HG03064 (cell line): Measurements from ENCODE around the gene SLC1A7.

Experiments
- ATAC-seq: cut with Tn5 transposase; IDR thresholded peaks from one replicate; pipeline ENCODE4 v1.9.1; 2021; ENCODE audit warnings: low read depth; ENCODE audit not compliant: unreplicated experiment

Gene SLC1A7

GRCh38 chr1:53162621-53163020 is 20.2 kb upstream of the SLC1A7 start:
- ATAC-seq, result no peak

- no peak for ATAC-seq
These were observed 18.5 kb upstream of the SLC1A7 start for GRCh38 chr1:53160924-53161378.

GRCh38 chr1:53158900-53159299 is 16.5 kb upstream of the SLC1A7 start:
- ATAC-seq, result no peak

GRCh38 chr1:53156783-53157182 is 14.3 kb upstream of the SLC1A7 start:
- ATAC-seq, result no peak

DNA sequence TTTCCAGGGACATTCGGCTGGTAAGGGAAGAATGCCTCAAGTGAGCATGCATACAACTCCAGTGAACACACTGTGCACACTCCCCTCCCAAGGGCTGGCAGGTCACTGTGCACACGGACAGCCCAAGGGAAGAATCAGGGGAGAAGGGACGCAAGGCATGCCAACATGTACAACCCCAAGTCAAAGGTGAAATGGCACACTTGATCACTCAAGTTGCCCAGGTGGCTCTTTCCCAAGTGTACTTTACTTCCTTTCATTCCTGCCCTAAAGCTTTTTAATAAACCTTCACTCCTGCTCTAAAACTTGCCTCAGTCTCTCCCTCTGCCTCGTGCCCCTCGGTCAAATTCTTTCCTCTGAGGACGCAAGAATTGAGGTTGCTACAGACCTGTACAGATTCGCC is 13.5 kb upstream of the SLC1A7 start:
- no peak for ATAC-seq

- no peak for ATAC-seq
These were observed 13.1 kb upstream of the SLC1A7 start for GRCh38 chr1:53155534-53155933.

DNA sequence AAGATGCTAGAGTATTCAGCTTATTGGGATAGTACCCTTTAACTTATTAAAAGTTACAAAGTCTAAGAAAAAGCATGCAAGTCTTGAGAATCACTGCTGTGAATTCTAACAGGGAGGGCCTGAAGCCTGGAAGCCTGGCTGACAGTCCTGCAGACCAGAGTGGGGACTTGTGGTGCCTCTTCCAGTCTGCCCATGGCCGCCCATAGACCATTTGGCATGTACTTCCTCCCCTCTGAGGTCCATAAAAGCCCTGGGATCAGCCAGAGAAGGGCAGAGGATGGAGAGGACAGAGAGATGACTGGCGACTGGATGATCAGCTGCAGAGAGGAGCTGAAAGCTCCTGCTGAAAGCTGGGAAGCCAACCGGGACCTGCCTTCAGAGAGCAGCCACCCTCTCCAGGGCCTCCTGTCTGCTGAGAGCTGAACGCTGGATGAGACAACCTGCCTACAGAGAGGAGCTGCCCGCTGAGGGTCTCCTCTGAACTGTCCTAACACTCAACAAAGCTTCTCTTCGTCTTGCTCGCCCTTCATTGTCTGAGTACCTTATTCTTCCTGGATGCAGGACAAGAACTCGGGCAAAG is 12.5 kb upstream of the SLC1A7 start:
- ATAC-seq, result no peak

GRCh38 chr1:53153752-53154151 is 11.3 kb upstream of the SLC1A7 start:
- no peak for ATAC-seq

GRCh38 chr1:53148123-53148522 is 5.7 kb upstream of the SLC1A7 start:
- ATAC-seq, result no peak

- no peak for ATAC-seq
These were observed 4.7 kb upstream of the SLC1A7 start for GRCh38 chr1:53147174-53147573.

- ATAC-seq, result no peak
These were observed 3.7 kb upstream of the SLC1A7 start for GRCh38 chr1:53145942-53146708.

DNA sequence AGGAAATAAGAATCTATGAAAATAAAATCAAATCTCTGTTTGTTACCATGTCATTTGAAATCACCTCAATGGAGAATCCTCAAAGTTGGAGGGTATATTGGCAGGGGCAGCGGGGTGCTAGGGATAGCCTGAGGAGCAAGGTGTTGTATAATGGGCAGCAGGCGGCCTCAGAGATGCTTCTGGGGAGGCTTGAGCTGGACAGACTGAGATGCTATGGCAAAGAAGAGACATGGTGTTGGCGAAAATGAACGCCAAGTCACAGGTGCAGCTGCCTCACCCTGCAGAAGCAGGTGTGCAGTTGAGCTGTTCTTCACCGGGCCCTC is 3.1 kb upstream of the SLC1A7 start:
- no peak for ATAC-seq

- ATAC-seq, result no peak
These were observed 2.7 kb upstream of the SLC1A7 start for GRCh38 chr1:53145051-53145600.

DNA sequence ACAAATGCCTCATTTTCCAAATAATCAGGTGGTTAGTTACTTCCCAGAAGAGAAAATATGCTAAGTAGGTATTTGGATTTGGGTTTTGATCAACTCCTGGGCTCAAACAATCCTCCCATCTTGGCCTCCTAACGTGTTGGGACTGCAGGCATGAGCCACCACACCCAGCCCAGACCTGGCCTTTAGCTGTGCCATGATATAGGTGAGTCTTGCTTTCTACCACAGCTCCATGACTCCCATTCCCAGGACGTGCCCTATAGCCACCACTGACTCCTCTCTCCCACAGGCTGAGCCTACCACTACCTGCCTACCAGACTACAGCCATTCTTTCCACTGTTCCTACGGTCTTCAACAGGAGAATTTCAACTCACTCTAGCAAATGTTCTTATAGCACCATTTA is 1.8 kb upstream of the SLC1A7 start:
- no peak for ATAC-seq

- ATAC-seq, result no peak
These were observed 1.1 kb upstream of the SLC1A7 start for GRCh38 chr1:53143527-53143926.

DNA sequence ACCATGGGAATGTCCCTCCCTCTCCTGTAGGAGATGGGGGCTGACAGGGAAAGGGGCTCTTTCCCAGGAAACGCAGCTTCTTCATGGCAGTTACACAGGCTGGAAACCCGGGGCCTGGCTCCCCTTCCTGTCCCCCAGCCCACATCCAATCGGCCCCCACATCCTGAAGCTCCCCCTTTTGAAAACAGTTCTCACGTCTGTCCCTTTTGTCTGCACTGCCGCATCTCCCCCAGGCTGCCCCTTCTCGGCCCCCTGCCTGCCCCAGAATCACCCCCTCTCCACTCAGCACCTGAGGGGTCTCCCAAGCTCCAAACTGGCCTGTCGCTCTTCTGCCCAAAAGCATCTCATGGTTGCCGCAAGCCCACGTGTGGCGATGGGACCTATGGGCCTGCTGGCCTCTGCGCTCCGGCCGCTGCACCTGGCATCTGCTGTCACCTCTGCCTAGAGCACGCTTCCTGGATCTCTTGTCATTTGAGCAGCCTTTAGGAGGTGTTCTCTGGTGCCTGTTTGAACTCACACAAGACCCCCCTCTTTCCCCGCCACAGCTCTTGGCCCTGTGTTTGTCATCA is 867 bp downstream of the SLC1A7 start:
- ATAC-seq, result no peak

- no peak for ATAC-seq
These were observed 2.0 kb downstream of the SLC1A7 start for GRCh38 chr1:53140451-53140850.

GRCh38 chr1:53139951-53140361 is 2.5 kb downstream of the SLC1A7 start:
- no peak for ATAC-seq

- ATAC-seq, result no peak
These were observed 3.2 kb downstream of the SLC1A7 start for GRCh38 chr1:53138991-53139884.

DNA sequence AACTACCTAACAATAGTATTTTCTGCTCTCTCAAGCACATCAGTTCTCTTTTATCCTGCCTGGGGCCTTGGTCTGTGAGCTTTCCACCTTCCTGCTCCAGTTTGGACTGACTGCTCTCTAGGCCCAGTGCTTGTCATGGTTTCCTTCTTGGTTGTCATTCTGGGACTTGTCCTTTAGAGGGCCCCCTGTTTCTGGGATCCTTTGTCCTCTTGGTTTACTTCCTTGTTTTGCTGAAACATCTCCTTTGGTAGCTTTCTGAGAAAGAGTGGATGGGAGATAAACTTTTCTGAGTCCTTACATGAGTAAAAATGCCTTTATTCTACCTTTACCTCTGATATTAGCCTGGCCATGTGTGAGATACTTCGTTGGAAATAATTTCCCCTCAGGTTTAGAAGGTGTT is 4.7 kb downstream of the SLC1A7 start:
- no peak for ATAC-seq

DNA sequence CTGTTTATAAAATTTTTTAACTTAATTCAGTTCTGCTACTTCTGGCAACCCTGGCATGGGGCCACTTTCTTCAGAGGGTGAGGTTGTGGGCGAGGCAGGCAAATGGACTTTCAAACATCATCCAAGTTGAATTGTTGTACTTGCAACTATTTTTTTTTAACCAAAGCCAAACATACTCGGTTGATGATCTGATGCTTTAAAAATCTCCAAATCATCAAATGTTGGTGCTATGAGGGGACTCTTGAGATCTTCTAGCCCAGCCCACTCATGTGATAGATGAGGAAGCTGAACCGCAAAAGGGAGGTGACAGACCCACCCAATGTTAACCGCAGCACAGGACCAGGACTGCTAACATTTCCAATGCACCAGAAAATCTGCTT is 6.7 kb downstream of the SLC1A7 start:
- ATAC-seq, result no peak
